HG03442 (cell line): ENCODE measurements around the gene FAM9C.

ENCODE experiments used
- ATAC-seq: cut with Tn5 transposase; IDR thresholded peaks from one replicate; pipeline ENCODE4 v1.9.1; 2021; ENCODE audit warnings: mild to moderate bottlenecking, moderate library complexity; ENCODE audit not compliant: unreplicated experiment

The FAM9C gene

DNA sequence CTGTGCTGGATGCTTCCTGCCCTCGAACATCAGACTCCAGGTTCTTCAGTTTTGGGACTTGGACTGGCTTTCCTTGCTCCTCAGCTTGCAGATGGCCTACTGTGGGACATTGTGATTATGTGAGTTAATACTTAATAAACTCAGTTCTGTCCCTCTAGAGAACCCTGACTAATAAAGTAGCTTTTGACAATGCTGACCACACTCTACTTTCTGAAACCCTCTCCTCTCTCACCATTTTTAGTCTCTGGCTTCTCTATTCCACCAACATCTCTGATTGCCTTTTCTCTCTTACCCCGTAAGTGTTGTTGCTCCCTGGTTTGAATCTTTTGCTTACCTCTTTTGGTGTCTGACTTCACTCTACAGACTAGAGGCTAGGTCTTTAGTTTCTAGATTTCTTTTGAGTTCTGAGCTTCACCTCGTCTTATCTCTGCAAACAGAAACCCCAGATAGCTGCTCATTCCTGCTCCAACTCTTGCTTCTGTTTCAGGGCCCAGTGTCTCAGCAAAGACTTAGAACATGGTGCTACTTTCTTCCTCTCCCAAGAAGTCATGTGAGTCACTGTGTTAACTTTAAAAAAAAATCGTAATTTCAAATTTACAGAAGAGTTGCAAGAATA lies 58.1 kb downstream of the FAM9C start:
- no peak for ATAC-seq
